GM18909 (cell line): ENCODE data around the gene CBLN3.
"Not testable (repeated sequence)": the region's sequence is repeated elsewhere in the genome, so short reads cannot be mapped to it uniquely, and the experiment has no call there.

Source experiments
- ATAC-seq: cut with Tn5 transposase; IDR thresholded peaks from one replicate; pipeline ENCODE4 v1.9.1; 2021; ENCODE audit warnings: mild to moderate bottlenecking; ENCODE audit not compliant: unreplicated experiment, poor library complexity

Gene CBLN3

DNA sequence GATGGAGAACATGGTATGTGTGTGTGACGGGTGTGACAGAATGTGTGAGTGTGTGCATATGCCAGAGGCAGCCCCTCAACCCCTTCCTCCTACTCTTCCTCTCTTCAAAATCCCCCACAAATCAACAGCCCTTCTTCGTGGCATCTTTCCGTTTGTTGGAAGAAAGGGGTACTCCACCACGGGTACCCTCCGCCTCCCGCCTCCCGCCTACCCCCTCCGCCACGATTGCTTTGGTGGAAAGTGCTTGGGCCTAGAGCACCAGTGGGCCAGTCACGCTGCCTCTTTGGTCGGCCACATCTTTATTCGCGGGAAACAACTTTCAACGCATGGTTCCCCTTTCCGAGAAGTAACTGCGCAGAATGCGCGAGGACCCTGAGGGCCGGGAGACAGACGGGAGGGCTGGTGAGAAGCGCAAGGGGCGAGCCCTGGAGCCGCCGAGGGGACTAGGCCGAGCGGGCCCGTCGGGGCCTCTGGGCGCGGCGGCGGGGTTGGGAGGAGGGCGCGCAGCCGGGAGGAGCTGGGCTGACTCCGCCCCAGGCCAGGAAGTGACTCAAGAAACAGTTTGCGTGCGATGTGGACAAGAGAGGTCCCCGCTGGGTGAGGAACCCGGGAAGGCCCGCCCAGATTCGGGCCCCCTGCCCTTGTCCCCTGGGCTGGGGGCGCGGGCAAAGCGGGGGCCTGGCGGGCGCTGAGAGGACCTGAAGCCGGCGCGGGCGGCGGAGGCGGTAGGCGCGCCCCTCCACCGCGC lies at the start of gene CBLN3, which contains the start of gene KHNYN:
TSS of gene CBLN3 (minus strand) at position 274 of the 748 bp plus-strand sequence. CDS start 614 bp downstream, outside the sequence.
TSS of gene KHNYN (plus strand) at position 560 of the 748 bp plus-strand sequence. CDS start 777 bp downstream, outside the sequence.
- peak; percentile 87 for ATAC-seq

DNA sequence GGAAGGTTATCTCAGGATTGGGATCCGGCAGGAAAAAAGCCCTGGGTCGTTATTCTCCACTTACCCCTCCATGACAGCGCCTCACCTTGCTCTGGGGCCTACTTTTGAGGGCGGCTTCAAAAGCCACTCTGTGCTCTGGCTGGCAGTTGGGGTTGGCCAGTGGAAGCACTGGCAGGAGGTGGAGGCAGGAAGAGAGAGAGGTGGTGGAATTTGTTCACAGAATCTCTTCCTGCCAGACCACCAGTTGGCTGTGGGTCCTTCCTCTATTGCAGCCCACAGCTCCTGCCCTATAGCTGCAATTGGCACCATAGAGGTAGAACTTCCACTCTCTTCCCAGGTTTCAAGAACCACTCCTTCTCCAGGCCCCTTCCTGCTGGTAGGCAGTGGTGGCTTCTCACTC lies 45.8 kb upstream of the CBLN3 start:
- ATAC-seq = no peak

DNA sequence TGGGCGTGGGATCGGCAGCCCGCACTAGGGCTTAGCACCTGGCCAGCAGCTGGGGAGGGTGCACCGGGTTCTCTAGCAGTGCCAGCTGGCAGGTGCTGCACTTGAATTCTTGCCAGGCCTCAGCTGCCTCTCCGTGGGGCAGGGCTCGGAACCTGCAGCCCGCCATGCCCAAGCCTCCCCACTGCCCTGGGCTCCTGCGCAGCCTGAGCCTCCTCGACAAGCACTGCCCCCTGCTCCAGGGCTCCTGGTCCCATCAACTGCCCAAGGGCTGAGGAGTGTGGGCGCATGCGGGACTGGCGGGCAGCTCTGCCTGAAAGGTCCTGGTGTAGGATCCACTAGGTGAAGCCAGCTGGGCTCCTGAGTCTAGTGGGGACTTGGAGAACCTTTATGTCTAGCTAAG lies 43.7 kb upstream of the CBLN3 start:
- ATAC-seq = no peak

- ATAC-seq = not testable (repeated sequence)
Measured at GRCh38 chr14:24470450-24470849, 41.0 kb upstream of the CBLN3 start.

DNA sequence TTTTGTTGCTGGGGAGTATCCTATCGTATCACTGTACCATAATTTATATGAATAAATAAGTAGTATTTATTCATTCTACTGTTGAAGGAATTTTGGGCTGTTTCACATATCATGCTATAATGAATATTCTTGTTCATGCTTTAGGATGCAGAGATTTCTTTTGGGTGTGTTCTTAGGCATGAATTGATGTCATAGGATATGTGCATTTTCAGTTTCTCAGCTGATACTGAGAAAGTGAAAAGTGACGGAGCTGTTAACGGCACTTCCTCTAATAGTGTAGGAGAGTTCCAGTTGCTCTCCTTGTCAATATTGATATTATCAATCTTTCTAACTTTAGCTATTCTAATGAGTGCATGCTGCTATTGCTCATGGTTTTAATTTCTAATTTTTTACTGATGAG lies 36.3 kb upstream of the CBLN3 start:
- ATAC-seq = no peak

DNA sequence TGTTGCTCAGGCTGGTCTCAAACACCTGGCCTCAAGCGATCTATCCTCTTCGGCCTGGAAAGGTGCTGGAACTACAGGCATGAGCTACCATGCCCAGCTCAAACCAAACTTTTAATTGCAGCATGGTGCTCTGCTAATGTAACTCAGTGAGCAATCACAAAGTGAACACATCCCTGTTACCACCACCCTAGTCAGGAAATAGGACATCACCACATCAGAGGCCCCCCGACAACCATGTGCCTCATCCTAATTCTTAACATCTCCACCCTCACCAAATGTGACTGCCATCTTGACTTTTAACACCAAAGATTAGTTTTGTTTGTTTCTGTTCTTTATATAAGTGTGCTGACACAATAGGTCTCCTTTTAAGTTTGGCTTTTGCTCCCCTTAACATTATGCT lies 35.9 kb upstream of the CBLN3 start:
- ATAC-seq = no peak

DNA sequence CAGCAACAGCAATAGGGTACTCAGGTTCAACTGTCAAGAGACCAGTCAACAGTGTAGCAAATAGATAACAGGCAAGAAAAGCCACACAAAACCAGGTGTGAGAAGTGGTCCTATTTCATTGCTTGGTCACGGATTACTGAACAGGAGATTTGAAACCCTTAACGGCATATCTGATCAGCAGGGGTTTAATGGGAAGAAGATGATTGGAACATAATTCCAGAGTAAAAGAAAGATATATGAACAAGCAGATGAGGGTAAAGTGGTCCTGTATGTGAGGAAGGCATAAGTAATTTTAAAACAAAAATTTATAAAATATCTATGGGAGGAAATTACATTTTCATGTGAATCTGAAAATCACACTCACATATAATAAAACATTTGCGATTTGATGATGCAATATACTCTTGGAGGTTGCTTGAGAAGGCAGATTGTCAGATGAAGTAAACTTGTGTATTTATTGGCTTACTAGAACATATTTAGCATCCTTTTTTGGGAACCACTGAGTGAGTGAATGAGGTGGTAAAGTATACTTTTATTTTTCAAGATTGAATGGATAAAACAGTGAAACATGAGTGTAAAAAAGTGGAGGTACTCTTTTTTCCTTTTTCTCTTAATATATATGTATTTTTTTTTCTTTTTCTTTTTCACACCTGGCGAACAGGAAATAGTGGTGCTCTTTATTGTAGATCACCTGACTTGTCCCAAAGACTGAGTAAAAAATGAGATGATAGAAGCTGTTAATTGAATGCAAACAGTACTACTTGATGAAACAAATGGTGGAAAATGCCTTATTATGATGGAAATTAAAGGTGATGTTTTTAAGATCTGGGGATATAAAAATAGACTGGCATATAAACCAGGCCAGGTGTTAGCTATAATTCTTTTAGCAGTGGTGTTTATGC lies 34.7 kb upstream of the CBLN3 start:
- no peak for ATAC-seq

DNA sequence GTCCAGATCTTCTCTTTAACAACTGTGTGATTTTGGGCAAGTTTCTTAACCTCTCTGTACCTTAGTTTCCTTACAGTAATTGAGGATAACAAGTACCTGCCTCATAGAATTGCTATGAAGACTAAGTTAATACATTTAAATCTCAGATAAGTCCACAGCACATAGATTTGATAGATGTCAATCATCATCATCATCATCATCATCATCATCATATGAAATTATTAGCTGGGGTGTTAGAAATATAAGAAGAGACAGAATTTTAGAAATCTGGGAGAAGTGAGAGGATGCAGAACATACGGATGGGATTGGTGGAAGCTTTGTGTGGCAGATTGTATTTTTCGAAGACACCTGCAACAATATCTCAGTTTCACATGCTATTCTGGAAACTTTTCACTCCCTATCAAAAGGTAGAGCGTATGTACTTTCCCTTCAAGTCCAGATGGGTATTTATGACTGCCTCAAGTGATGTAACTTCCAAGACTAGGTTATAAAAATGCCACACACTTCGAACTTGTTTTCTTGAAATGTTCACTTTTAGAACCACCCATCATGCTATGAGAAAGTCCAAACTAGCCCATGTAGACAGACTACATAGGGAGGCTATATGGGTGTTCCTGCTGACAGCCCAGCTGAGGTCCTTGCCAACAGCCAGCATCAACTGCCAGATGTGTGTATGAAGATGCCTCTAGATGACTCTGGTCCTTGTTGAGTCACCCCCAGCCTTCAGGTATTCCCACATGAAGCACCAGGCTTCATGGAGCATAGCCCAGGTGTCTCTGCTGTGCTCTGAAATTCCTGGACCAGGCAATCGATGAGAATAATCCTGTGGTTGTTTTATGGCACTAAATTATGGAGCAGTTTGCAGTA lies 33.8 kb upstream of the CBLN3 start:
- ATAC-seq = no peak

DNA sequence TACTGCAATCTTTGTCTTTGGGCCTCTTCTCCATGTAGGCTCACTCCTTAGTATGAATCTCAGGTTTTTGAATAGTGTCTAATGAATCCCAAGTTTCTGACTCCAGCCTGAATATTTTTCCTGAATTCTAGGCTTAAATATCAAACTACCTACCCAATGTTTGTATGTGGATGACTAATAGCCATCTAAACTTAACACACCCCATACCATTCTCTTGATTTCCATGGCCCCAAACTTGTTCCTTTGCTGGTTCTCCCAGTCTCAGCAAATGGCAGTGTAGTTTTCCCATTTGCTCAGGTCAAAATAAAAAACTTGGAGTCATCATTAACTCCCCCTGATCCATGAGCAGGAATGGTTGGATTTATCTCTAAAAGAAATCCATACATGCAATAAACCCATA lies 31.9 kb upstream of the CBLN3 start:
- no peak for ATAC-seq

GRCh38 chr14:24459331-24459730 lies 29.9 kb upstream of the CBLN3 start:
- no peak for ATAC-seq

DNA sequence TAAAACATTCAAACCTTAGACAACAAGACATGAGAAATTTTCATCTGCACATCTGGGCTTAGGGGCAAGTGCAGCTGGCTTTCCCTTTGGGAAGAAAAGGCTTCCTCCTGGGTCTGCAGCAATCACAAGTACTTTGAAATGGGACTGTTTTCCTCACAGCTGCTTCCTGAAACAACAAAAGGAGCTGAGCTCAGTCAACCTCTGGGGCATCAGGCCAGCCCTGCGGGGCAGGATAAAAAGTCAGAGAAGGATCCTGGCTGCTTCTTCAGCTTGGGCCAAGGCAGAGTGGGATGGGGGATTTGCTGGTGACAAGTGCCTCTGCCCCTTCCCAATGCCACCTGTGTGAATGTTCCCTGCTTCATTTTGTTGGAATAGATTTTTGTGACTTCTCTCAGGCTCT lies 29.3 kb upstream of the CBLN3 start:
- no peak for ATAC-seq

GRCh38 chr14:24456980-24457379 lies 27.5 kb upstream of the CBLN3 start:
- no peak for ATAC-seq

DNA sequence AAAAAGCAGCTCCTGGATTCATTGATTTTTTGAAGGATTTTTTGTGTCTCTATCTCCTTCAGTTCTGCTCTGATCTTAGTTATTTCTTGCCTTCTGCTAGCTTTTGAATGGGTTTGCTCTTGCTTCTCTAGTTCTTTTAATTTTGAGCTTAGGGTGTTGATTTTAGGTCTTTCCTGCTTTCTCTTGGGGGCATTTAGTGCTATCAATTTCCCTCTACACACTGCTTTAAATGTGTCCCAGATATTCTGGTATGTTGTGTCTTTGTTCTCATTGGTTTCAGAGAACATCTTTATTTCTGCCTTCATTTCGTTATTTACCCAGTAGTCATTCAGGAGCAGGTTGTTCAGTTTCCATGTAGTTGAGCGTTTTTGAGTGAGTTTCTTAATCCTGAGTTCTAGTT lies 21.4 kb upstream of the CBLN3 start:
- not testable (repeated sequence) for ATAC-seq

- no peak for ATAC-seq
Measured at GRCh38 chr14:24443053-24443665, 13.7 kb upstream of the CBLN3 start.

GRCh38 chr14:24442240-24443052 lies 13.0 kb upstream of the CBLN3 start, which contains the start of gene SDR39U1:
Gene SDR39U1, minus strand, starts transcription at chr14:24442776. Its CDS starts 7 bp downstream, at chr14:24442769.
- ATAC-seq = peak; percentile 93

GRCh38 chr14:24441904-24442239 lies 12.4 kb upstream of the CBLN3 start:
- ATAC-seq = no peak

DNA sequence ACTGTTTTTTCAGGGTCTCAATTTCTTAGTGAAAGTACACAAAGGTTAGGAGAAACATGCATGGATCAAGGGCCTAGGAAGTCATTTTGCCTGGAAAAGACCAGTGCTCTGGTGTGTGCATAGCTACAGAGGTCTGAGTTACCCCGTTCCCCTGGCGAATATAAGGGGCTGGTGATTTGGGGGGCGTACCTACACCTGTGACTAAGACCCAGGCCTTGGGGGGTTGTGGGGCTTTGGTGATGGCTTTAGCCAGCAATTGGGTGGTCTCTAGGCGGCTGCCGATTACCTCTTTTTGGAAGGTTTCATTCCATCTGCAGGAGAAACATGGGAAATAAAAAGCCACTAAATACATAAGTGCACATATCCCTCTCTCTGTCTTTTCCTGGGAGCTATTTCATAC lies 12.0 kb upstream of the CBLN3 start:
- no peak for ATAC-seq

DNA sequence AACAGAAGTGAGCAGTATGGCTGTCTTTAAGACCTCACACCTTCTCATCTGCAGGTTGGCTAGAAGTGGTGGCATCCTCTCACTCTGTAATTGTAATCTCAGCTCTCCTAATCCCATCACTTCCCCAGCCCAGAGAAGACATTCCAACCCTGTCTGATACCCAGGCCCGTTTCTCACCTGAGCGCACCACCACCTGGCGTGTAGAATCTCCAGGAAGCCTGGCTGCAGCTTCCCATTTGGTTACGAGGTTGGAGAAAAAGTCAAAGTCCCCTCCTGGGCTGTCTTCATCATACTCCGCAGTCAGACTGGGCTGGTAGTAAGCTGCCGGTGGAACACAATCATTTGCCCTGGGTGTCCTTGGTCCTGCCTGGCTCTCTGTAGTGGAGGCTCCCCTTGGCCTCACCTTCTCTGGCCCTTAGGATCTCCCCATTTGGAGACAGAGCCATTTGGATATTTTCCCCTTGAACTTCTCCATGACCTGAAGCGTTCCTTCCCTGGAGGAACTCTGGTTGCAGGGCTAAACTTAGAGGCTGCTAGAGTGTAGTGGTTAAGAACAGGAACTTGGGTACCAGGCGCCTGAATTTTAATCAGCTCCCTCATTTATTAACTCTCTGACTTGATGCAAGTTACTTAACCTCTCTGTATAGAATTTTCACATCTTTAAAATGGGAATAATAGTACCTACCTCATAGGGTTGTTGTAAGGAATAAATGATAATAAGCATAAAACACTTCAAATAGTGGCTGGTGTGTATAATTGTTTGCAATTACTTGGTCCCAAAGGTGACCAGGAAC lies 11.3 kb upstream of the CBLN3 start:
- no peak for ATAC-seq
